Stomach (tissue), 9 donors: ENCODE data around the gene RBM48. TPM values are rescaled to one million over a fixed set of nuclear protein-coding genes. Genes with fewer than 3 reads are reported as not detected.

Experiments used
- DNase-seq, 2 donors: peaks; one replicate each; pipeline versions ENCODE4 v3.0.0 to v3.0.0-alpha.2; 2013 to 2019
- H3K27ac ChIP-seq, 5 donors: fragments of 200-600 bp in 4 of 5; sonication (generic) in 4 of 5; one replicate each; pipeline ENCODE4 v1.5.1; 2013 to 2019; ENCODE audit warnings: mild to moderate bottlenecking in 1 of 5, moderate library complexity in 1 of 5
- H3K27me3 ChIP-seq, 3 donors: fragments of 200-600 bp; sonication (generic); one replicate each; pipeline ENCODE4 v1.5.1; 2017 to 2019; ENCODE audit warnings: mixed run types in 1 of 3
- H3K36me3 ChIP-seq, 4 donors: fragments of 200-600 bp; sonication (generic); 1 replicate in 3 of 4; 2 replicates in 1 of 4; pipeline ENCODE4 v1.5.1; 2016 to 2019
- H3K4me1 ChIP-seq, 4 donors: fragments of 200-600 bp; sonication (generic); one replicate each; pipeline ENCODE4 v1.5.1; 2016 to 2019
- H3K4me3 ChIP-seq, 4 donors: fragments of 200-600 bp; sonication (generic) in 3 of 4; one replicate each; pipeline ENCODE4 v1.5.1; 2016 to 2019; ENCODE audit warnings: mild to moderate bottlenecking in 1 of 4
- H3K9me3 ChIP-seq, 4 donors: fragments of 200-600 bp; sonication (generic); one replicate each; pipeline ENCODE4 v1.5.1; 2016 to 2019
- EP300 ChIP-seq: sonication (generic); formaldehyde crosslinking; IDR thresholded peaks from one replicate; pipeline ENCODE4 v1.6.1; 2017; ENCODE audit warnings: antibody characterized with exemption
- POLR2A ChIP-seq, 4 donors: fragments of 450-650 bp; IDR thresholded peaks; one replicate each; pipeline ENCODE4 v1.6.1; 2016; ENCODE audit warnings: antibody characterized with exemption in 4 of 4, control low read depth in 2 of 4, mild to moderate bottlenecking in 1 of 4, moderate library complexity in 1 of 4
- POLR2AphosphoS5 ChIP-seq, 3 donors: sonication (generic); formaldehyde crosslinking; IDR thresholded peaks; one replicate each; pipeline ENCODE4 v1.6.1; 2016; ENCODE audit warnings: antibody characterized with exemption in 3 of 3
- WGBS, 5 donors: extraction: QIAGEN DNeasy Blood & Tissue Kit in 3 of 5; methylation state at CpG; one replicate each; pipeline versions ENCODE4 v1.1.5 to v1.1.7; 2013 to 2018; 5-methylcytosine and 5-hydroxymethylcytosine counted together
- intact Hi-C: fragments of 100-400 bp; cut with DNase I; formaldehyde crosslinking; loops from one replicate; pipeline ENCODE4 v1.15.1; 2023; ENCODE audit warnings: low total_unique reads
- polyA plus RNA-seq, 3 donors: library from polyadenylated mRNA; stranded (reverse); fragments of 200-250 nt; gene quantifications; one replicate each; pipeline ENCODE4 v1.2.3, GENCODE V29; 2013
- total RNA-seq, 5 donors: library from RNA; depleted of rRNA; stranded (reverse); fragments of >200 nt; gene quantifications; one replicate each; pipeline versions ENCODE4 v1.1.0 to v1.2.3, GENCODE V29; 2014 to 2016
- TF ChIP-seq, protein P1 (sequence below), 7 experiments: fragments of 450-650 bp in 4 of 7; fragments of 200-600 bp in 3 of 7; sonication (generic) in 3 of 7; IDR thresholded peaks; one replicate each; pipeline ENCODE4 v1.5.1; 2016 to 2019; ENCODE audit warnings: antibody characterized with exemption in 7 of 7, control low read depth in 2 of 7, mild to moderate bottlenecking in 1 of 7
- donor health status: healthy with polysubstance abuse.
- donor health status: Bipolar disorder and iron deficiency.
- donor health status: healthy.

Gene RBM48
- total and polyA plus RNA-seq, 8 donors = 3.2 to 14.0 (median 6.6) TPM

DNA sequence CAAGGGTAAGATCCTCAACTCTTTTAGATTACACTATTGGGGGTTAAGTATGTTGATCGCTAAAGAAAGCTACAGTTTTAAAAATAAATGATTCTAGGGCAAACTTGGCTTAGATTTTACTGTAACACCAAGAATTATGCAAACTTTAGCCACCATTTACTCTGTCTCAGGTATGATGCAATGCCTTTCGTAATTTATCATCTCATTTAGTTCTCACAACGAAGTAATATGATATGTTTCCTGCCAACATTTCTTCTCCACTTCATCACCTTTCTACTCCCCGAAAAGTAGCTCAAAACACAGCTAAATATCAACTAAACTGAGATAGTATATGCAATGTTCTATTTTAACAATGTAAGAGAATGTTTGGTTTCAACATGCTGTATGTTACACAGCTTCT is 40.5 kb downstream of the RBM48 start:
- H3K27me3 ChIP-seq = no peaks in the 10 kb centered on the region
- no peaks in the 10 kb centered on the region for H3K4me1 ChIP-seq
- 87 to 92% (median 90%) methylated on average over 4 of the region's 4 CpGs for WGBS, 5 donors
- H3K27ac ChIP-seq = no peak overlapping the region
- DNase-seq = no peak
- H3K36me3 ChIP-seq = peaks cover 20 to 99% (median 96%) of the 10 kb centered on the region in 4 donors
- H3K9me3 ChIP-seq = no peaks in the 10 kb centered on the region
- TF ChIP-seq POLR2AphosphoS5 (IDR thresholded peaks at IDR 0.05) (no peak), POLR2A (IDR thresholded peaks at IDR 0.05) (no peak), EP300 (no peak)
- TF ChIP-seq, protein P1, sequence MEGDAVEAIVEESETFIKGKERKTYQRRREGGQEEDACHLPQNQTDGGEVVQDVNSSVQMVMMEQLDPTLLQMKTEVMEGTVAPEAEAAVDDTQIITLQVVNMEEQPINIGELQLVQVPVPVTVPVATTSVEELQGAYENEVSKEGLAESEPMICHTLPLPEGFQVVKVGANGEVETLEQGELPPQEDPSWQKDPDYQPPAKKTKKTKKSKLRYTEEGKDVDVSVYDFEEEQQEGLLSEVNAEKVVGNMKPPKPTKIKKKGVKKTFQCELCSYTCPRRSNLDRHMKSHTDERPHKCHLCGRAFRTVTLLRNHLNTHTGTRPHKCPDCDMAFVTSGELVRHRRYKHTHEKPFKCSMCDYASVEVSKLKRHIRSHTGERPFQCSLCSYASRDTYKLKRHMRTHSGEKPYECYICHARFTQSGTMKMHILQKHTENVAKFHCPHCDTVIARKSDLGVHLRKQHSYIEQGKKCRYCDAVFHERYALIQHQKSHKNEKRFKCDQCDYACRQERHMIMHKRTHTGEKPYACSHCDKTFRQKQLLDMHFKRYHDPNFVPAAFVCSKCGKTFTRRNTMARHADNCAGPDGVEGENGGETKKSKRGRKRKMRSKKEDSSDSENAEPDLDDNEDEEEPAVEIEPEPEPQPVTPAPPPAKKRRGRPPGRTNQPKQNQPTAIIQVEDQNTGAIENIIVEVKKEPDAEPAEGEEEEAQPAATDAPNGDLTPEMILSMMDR (IDR thresholded peaks at IDR 0.05) = no peak
- intact Hi-C loops = no loop called here
- H3K4me3 ChIP-seq = no peak overlapping the region

DNA sequence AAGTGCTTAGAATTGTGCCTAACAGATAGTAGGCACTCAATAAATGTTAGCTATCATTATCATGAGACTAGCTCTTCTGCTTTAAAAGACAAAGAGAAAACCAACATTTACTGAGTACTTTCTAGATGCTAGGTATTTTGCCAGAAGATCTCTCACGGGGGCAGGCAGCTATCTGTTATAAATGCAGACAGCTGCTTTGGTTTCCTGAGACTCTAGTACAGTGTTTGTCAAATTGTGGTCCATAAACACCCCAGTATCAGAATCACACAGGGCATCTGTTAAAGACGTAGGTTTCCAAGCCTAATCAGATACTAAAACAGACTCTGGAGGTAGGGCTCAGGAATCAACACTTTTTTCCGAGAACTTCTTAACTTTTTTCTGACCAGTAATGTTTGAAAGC is 47.7 kb downstream of the RBM48 start:
- TF ChIP-seq EP300 (no peak), POLR2A (IDR thresholded peaks at IDR 0.05) (no peak), POLR2AphosphoS5 (IDR thresholded peaks at IDR 0.05) (no peak)
- TF ChIP-seq, protein P1 (IDR thresholded peaks at IDR 0.05) = no peak
- H3K27me3 ChIP-seq = no peaks in the 10 kb centered on the region
- no peaks in the 10 kb centered on the region for H3K4me1 ChIP-seq
- no peak overlapping the region for H3K27ac ChIP-seq
- intact Hi-C loops = no loop called here
- H3K36me3 ChIP-seq = peaks cover 47 to 99% (median 96%) of the 10 kb centered on the region in 4 donors
- H3K4me3 ChIP-seq = no peak overlapping the region
- DNase-seq = no peak
- 82 to 87% (median 83%) methylated on average over 3 of the region's 3 CpGs for whole genome bisulfite sequencing, 5 donors
- no peaks in the 10 kb centered on the region for H3K9me3 ChIP-seq

DNA sequence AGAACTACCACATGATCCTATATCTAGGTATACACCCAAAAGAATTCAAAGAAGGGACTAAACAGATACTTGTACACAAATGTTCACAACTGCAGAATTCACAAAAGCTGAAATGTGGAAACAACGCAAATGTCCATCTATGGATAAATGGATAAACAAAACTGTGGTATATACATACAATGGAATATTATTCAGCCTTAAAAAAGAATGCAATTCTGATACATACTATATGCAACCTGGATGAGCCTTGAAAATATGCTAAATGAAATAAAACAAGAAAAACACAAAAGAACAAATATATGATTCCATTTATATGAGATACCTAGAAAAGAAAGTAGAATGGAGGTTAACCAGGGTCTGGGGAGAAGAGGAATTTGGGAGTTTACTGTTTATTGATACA is 54.4 kb downstream of the RBM48 start:
- H3K27ac ChIP-seq = no peak overlapping the region
- H3K4me3 ChIP-seq = no peak overlapping the region
- DNase-seq = no peak
- no peaks in the 10 kb centered on the region for H3K27me3 ChIP-seq
- intact Hi-C loops = no loop called here
- no peaks in the 10 kb centered on the region for H3K9me3 ChIP-seq
- WGBS, 5 donors = 88 to 100% (median 98%) methylated on average over 1 of the region's 1 CpG
- peaks cover 22 to 39% (median 33%) of the 10 kb centered on the region in 4 donors for H3K36me3 ChIP-seq
- TF ChIP-seq POLR2AphosphoS5 (IDR thresholded peaks at IDR 0.05) = no peak
- no peak for TF ChIP-seq POLR2A (IDR thresholded peaks at IDR 0.05)
- TF ChIP-seq, protein P1 (IDR thresholded peaks at IDR 0.05) = no peak
- no peak for TF ChIP-seq EP300
- peaks cover 16 to 46% (median 33%) of the 10 kb centered on the region in 4 donors for H3K4me1 ChIP-seq

DNA sequence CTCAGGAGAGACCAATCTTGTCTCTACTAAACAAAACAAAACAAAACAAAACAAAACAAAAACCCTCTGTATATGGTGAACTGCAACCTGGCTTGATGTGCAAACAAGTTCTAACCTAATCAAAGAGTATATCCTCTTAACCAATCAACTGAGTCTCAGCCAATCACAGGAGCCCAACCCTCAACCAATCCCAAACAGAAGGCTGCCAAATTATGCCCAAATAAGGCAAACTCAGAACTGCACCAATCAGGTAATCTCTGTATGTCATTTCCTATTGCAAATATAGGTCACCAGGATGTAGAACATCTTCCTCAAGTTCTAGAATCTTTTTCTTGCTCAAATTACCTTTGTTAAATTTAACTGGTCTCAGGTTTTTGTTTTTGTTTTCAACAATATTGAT is 56.4 kb downstream of the RBM48 start:
- no peak overlapping the region for H3K4me3 ChIP-seq
- peaks cover 30 to 62% (median 47%) of the 10 kb centered on the region in 4 donors for H3K4me1 ChIP-seq
- intact Hi-C loops = no loop called here

More for the DNA sequence above, 56.4 kb downstream of the RBM48 start:
- no peak overlapping the region for H3K27ac ChIP-seq
- no peaks in the 10 kb centered on the region for H3K27me3 ChIP-seq
- H3K36me3 ChIP-seq = peaks cover 4 to 19% (median 14%) of the 10 kb centered on the region in 4 donors
- DNase-seq = no peak
- no peak for TF ChIP-seq POLR2AphosphoS5 (IDR thresholded peaks at IDR 0.05)
- no peak for TF ChIP-seq EP300
- TF ChIP-seq, protein P1 (IDR thresholded peaks at IDR 0.05) = no peak
- no peak for TF ChIP-seq POLR2A (IDR thresholded peaks at IDR 0.05)
- H3K9me3 ChIP-seq = no peaks in the 10 kb centered on the region
